ENCODE data around the gene PMPCA.

Gene PMPCA

DNA sequence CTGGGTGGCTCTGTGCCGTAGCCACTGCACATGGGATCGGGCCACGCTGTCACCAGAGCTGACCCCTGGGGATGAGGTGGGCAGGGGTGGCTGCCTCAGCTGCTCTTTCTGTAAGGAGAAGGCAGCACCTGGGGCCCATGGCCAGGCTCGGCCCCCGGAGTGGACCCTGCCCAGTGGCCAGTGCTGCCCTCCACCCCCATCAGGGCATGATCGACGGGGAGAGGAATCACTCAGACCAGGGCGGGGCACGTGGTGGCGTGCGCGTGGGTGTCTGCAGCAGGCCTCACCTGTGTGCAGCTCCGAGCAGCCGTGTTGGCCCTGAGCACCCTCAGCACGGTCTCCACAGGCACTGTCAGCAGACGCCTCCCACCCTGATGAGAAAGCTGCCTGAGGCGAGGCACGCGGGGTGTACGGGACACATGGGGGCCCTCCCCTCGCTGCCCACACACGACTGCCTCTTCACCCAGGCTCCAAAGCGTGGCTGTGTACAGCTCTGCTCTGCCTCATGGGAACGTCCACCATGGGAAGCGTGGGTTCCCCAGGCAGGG, 28.4 kb upstream of the PMPCA start:
- no peaks in the 10 kb centered on the region for H3K27me3 ChIP-seq (ENCODE audit: low read depth, low read length)
- TF ChIP-seq EZH2phosphoT487 (IDR thresholded peaks at IDR 0.05; ENCODE audit: low read depth), result no peak
- TF ChIP-seq, protein P1, sequence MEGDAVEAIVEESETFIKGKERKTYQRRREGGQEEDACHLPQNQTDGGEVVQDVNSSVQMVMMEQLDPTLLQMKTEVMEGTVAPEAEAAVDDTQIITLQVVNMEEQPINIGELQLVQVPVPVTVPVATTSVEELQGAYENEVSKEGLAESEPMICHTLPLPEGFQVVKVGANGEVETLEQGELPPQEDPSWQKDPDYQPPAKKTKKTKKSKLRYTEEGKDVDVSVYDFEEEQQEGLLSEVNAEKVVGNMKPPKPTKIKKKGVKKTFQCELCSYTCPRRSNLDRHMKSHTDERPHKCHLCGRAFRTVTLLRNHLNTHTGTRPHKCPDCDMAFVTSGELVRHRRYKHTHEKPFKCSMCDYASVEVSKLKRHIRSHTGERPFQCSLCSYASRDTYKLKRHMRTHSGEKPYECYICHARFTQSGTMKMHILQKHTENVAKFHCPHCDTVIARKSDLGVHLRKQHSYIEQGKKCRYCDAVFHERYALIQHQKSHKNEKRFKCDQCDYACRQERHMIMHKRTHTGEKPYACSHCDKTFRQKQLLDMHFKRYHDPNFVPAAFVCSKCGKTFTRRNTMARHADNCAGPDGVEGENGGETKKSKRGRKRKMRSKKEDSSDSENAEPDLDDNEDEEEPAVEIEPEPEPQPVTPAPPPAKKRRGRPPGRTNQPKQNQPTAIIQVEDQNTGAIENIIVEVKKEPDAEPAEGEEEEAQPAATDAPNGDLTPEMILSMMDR (IDR thresholded peaks at IDR 0.05; ENCODE audit: low read depth, low read length), result no peak
- H3K4me2 ChIP-seq (ENCODE audit: low read length), result no peak overlapping the region
- H3K4me1 ChIP-seq (ENCODE audit: low read length), result no peaks in the 10 kb centered on the region
- H2AFZ ChIP-seq (ENCODE audit: low read depth, low read length), result no peak overlapping the region
- H4K20me1 ChIP-seq (ENCODE audit: insufficient read depth, low read length), result no peaks in the 10 kb centered on the region
- peaks cover 37% of the 10 kb centered on the region for H3K36me3 ChIP-seq (replicated peaks; ENCODE audit: low read depth, low read length)
- no peak overlapping the region for H3K27ac ChIP-seq (ENCODE audit: low read length)
- no peak overlapping the region for H3K4me3 ChIP-seq (ENCODE audit: low read length)
- no peaks in the 10 kb centered on the region for H3K9me3 ChIP-seq (ENCODE audit: insufficient read depth, low read length)
- H3K79me2 ChIP-seq (ENCODE audit: low read length), result no peaks in the 10 kb centered on the region
- no peak overlapping the region for H3K9ac ChIP-seq (ENCODE audit: low read length)

DNA sequence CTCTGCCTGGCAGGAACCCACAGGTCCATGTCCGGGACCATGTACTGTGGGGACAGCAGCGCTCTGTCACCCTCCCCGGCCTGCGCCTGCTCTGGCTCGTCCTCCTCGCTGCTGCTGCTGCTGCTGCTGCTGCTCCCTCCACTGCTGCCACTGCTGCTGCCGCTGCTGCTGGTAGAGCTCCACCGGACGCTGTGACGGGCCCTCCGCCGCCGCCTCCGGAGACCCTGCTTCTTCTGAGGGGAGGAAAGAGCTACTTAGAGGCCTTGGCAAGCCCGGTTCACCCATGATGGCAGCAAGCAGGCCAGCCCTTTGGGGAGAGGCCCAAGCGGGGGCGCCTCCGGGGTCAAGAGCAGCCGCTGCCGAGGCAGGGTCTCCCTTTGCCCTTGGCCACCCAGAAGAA, 27.0 kb upstream of the PMPCA start:
- H3K36me3 ChIP-seq (replicated peaks; ENCODE audit: low read depth, low read length), result peaks cover 49% of the 10 kb centered on the region
- no peaks in the 10 kb centered on the region for H4K20me1 ChIP-seq (ENCODE audit: insufficient read depth, low read length)
- no peaks in the 10 kb centered on the region for H3K4me1 ChIP-seq (ENCODE audit: low read length)
- H3K4me2 ChIP-seq (ENCODE audit: low read length), result no peak overlapping the region
- no peaks in the 10 kb centered on the region for H3K79me2 ChIP-seq (ENCODE audit: low read length)
- TF ChIP-seq, protein P1 (IDR thresholded peaks at IDR 0.05; ENCODE audit: low read depth, low read length), result no peak
- no peak for TF ChIP-seq EZH2phosphoT487 (IDR thresholded peaks at IDR 0.05; ENCODE audit: low read depth)
- no peaks in the 10 kb centered on the region for H3K9me3 ChIP-seq (ENCODE audit: insufficient read depth, low read length)
- no peak overlapping the region for H2AFZ ChIP-seq (ENCODE audit: low read depth, low read length)
- no peak overlapping the region for H3K9ac ChIP-seq (ENCODE audit: low read length)
- H3K27ac ChIP-seq (ENCODE audit: low read length), result no peak overlapping the region
- H3K27me3 ChIP-seq (ENCODE audit: low read depth, low read length), result no peaks in the 10 kb centered on the region
- no peak overlapping the region for H3K4me3 ChIP-seq (ENCODE audit: low read length)

DNA sequence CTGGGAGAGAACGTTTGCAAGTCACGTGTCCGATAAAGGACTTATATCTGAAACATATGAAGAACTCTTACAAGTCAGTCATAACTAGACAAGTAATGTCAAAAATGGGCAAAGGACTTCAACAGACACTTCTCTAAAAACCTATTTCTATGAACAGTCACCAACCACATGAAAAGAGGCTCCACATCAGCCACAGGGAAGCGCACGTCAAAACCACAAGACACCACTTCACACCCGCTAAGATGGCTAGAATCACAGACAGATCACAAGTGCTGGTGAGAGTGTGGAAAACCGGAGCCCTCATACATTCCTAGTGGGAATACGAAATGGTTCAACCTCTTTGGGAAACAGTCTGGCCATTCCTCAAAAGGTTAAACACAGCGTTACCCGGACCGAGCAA, 25.4 kb upstream of the PMPCA start:
- Histone ChIP-seq H3K9me3 (ENCODE audit: insufficient read depth, low read length) (no peaks in the 10 kb centered on the region), H3K27ac (ENCODE audit: low read length) (no peak overlapping the region), H3K4me3 (ENCODE audit: low read length) (no peak overlapping the region), H3K27me3 (ENCODE audit: low read depth, low read length) (no peaks in the 10 kb centered on the region), H2AFZ (ENCODE audit: low read depth, low read length) (no peak overlapping the region), H3K4me1 (ENCODE audit: low read length) (no peaks in the 10 kb centered on the region), H4K20me1 (ENCODE audit: insufficient read depth, low read length) (no peaks in the 10 kb centered on the region), H3K4me2 (ENCODE audit: low read length) (no peak overlapping the region), H3K9ac (ENCODE audit: low read length) (no peak overlapping the region), H3K79me2 (ENCODE audit: low read length) (no peaks in the 10 kb centered on the region), H3K36me3 (replicated peaks; ENCODE audit: low read depth, low read length) (peaks cover 64% of the 10 kb centered on the region)
- TF ChIP-seq EZH2phosphoT487 (IDR thresholded peaks at IDR 0.05; ENCODE audit: low read depth), result no peak
- TF ChIP-seq, protein P1 (IDR thresholded peaks at IDR 0.05; ENCODE audit: low read depth, low read length), result no peak

DNA sequence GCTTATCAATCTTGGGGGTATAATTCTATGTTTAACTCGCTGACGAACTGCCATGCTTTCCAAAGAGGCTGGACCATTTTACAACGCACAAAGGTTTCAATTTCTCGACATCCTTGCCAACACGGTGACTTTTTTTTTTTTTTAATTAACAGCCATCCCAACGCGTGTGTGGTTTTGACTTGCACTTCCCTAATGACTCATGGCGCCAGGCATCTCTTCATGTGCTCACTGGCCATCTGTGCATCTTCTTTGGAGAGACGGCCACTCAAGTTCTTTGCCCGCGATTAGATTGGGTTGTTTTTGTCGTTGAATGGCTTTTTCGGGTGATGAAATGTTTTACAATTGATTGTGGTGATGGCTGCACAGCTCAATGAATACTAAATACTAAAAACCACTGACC, 24.4 kb upstream of the PMPCA start:
- no peaks in the 10 kb centered on the region for H3K79me2 ChIP-seq (ENCODE audit: low read length)
- no peaks in the 10 kb centered on the region for H4K20me1 ChIP-seq (ENCODE audit: insufficient read depth, low read length)
- no peak overlapping the region for H3K27ac ChIP-seq (ENCODE audit: low read length)
- H3K4me3 ChIP-seq (ENCODE audit: low read length), result no peak overlapping the region
- H3K27me3 ChIP-seq (ENCODE audit: low read depth, low read length), result no peaks in the 10 kb centered on the region
- H3K4me1 ChIP-seq (ENCODE audit: low read length), result no peaks in the 10 kb centered on the region
- no peak overlapping the region for H2AFZ ChIP-seq (ENCODE audit: low read depth, low read length)
- H3K4me2 ChIP-seq (ENCODE audit: low read length), result no peak overlapping the region
- H3K36me3 ChIP-seq (replicated peaks; ENCODE audit: low read depth, low read length), result peaks cover 62% of the 10 kb centered on the region
- H3K9ac ChIP-seq (ENCODE audit: low read length), result no peak overlapping the region
- TF ChIP-seq, protein P1 (IDR thresholded peaks at IDR 0.05; ENCODE audit: low read depth, low read length), result no peak
- TF ChIP-seq EZH2phosphoT487 (IDR thresholded peaks at IDR 0.05; ENCODE audit: low read depth), result no peak
- H3K9me3 ChIP-seq (ENCODE audit: insufficient read depth, low read length), result no peaks in the 10 kb centered on the region

Measured in OCI-LY3 (cell line).